K562 (cell line): ENCODE results near the gene PRSS27. TPM values are rescaled to one million over a fixed set of nuclear protein-coding genes. Genes with fewer than 3 reads are reported as not detected.

ENCODE experiments used
- ATAC-seq: fragments of 200-7000 bp; cut with Tn5 transposase; 3 replicates; pipeline ENCODE4 v1.9.1; 2020; ENCODE audit warnings: moderate library complexity
- BruUV-seq: library from RNA; stranded (reverse); fragments of 400-500 nt; replicated peaks from 2 replicates; lab custom pipeline; 2021; lab: Mats Ljungman, UMichigan
- CTCF ChIA-PET: fragments of 300-600 bp; formaldehyde crosslinking; extraction: SDS; loops from one replicate; lab custom pipeline; 2021; ENCODE audit warnings: low intra/inter-chr PET ratio; lab: Yijun Ruan, JAX
- POLR2A ChIA-PET: fragments of 300-600, 350-650 bp; sonication (Branson Sonifier 250); formaldehyde crosslinking; extraction: SDS; loops from one replicate; lab custom pipeline; 2021; ENCODE audit warnings: antibody characterized with exemption, inconsistent platforms; lab: Yijun Ruan, JAX
- DNase-seq, 4 experiments: peaks; one replicate each; pipeline versions ENCODE4 v3.0.0 to v3.0.0-alpha.2; 2011 to 2018; ENCODE audit warnings: low spot score in 3 of 4, mixed read lengths in 3 of 4; ENCODE audit errors: extremely low read depth in 1 of 4
- FAIRE-seq: peaks from 2 replicates; lab custom pipeline; 2011; peaks lifted over from hg19 to GRCh38; lab: Jason Lieb, UNC
- H2AFZ ChIP-seq: 2 replicates; pipeline ENCODE4 v1.6.0; 2011; ENCODE audit warnings: low read depth, low read length, control low read depth, inconsistent platforms
- H3K27ac ChIP-seq: fragments of 200-600 bp; 3 replicates; pipeline ENCODE4 v1.8.0; 2011; ENCODE audit warnings: low read depth, mild to moderate bottlenecking, control low read depth, inconsistent platforms, low read length, moderate library complexity, mixed read lengths; ENCODE audit errors: extremely low read depth
- H3K27me3 ChIP-seq, 2 experiments: fragments of 300-600 bp in 1 of 2; 2 replicates in 1 of 2; 3 replicates in 1 of 2; pipeline versions ENCODE4 v1.6.0 to v1.8.0; 2011; ENCODE audit warnings: inconsistent platforms in 2 of 2, low read length in 2 of 2, mild to moderate bottlenecking in 1 of 2, mixed read lengths in 1 of 2, moderate library complexity in 1 of 2; ENCODE audit not compliant: control insufficient read depth in 2 of 2, insufficient read depth in 2 of 2
- H3K36me3 ChIP-seq: fragments of 300-600 bp; 3 replicates; pipeline ENCODE4 v1.8.0; 2011; ENCODE audit warnings: mild to moderate bottlenecking, low read length, inconsistent platforms; ENCODE audit not compliant: control insufficient read depth, insufficient read depth
- H3K4me1 ChIP-seq, 2 experiments: fragments of 200-600 bp in 1 of 2; replicated peaks in 1 of 2; 2 replicates in 1 of 2; 3 replicates in 1 of 2; pipeline versions ENCODE4 v1.5.1 to v1.8.0; 2011; ENCODE audit warnings: inconsistent platforms in 2 of 2, low read length in 2 of 2, mild to moderate bottlenecking in 1 of 2, mixed read lengths in 1 of 2, moderate library complexity in 1 of 2; ENCODE audit not compliant: control insufficient read depth in 2 of 2, insufficient read depth in 2 of 2
- H3K4me2 ChIP-seq: 2 replicates; pipeline ENCODE4 v1.6.1; 2011; ENCODE audit warnings: low read length, control low read depth, inconsistent platforms, mixed read lengths; ENCODE audit not compliant: insufficient read depth
- H3K4me3 ChIP-seq: fragments of 200-600 bp; sonication (generic), shearing (Covaris generic); 2 replicates; pipeline ENCODE4 v1.5.1; 2016; ENCODE audit warnings: control low read depth, inconsistent platforms
- H3K79me2 ChIP-seq: fragments of 200-600 bp; 3 replicates; pipeline ENCODE4 v1.8.0; 2011; ENCODE audit warnings: low read length, inconsistent platforms; ENCODE audit not compliant: control insufficient read depth, insufficient read depth
- H3K9ac ChIP-seq, 2 experiments: 2 replicates each; pipeline versions ENCODE4 v1.6.0 to v1.6.1; 2011; ENCODE audit warnings: low read depth in 2 of 2, low read length in 2 of 2, control low read depth in 1 of 2, inconsistent platforms in 1 of 2, mild to moderate bottlenecking in 1 of 2, mixed read lengths in 1 of 2; ENCODE audit not compliant: insufficient read depth in 1 of 2
- H3K9me1 ChIP-seq: one replicate; pipeline ENCODE4 v1.6.0; 2011; ENCODE audit warnings: inconsistent platforms, mild to moderate bottlenecking, low read length, moderate library complexity; ENCODE audit not compliant: control insufficient read depth, insufficient read depth
- H3K9me3 ChIP-seq: replicated peaks from 2 replicates; pipeline ENCODE4 v1.5.1; 2011; ENCODE audit warnings: low read depth, low read length, inconsistent platforms; ENCODE audit not compliant: control insufficient read depth, insufficient read depth
- H4K20me1 ChIP-seq: replicated peaks from 2 replicates; pipeline ENCODE4 v1.6.1; 2011; ENCODE audit warnings: low read length, inconsistent platforms, mixed read lengths; ENCODE audit not compliant: control insufficient read depth, insufficient read depth
- TCF7L2 ChIP-seq: fragments of 150-350 bp; IDR thresholded peaks from 2 replicates; pipeline ENCODE4 v1.6.1; 2016; ENCODE audit warnings: low read depth, mild to moderate bottlenecking, low read length, moderate library complexity
- YY1 ChIP-seq, 3 experiments: IDR thresholded peaks; 2 replicates each; pipeline ENCODE4 v1.6.1; 2011; ENCODE audit warnings: low read length in 2 of 3, mild to moderate bottlenecking in 2 of 3, moderate library complexity in 2 of 3, borderline replicate concordance in 1 of 3, control low read depth in 1 of 3, low read depth in 1 of 3; ENCODE audit not compliant: insufficient read depth in 3 of 3, insufficient replicate concordance in 2 of 3, control insufficient read depth in 1 of 3, insufficient read length in 1 of 3; ENCODE audit errors: extremely low read depth in 1 of 3
- ZNF699 ChIP-seq: fragments of 250-450 bp; sonication (Bioruptor Pico); IDR thresholded peaks from 2 replicates; pipeline ENCODE4 v1.8.0; 2021; ENCODE audit warnings: mild to moderate bottlenecking, moderate library complexity; ENCODE audit not compliant: insufficient replicate concordance
- ZNF76 ChIP-seq: fragments of 250-450 bp; sonication (Bioruptor Pico); IDR thresholded peaks from 2 replicates; pipeline ENCODE4 v1.4.0; 2020; ENCODE audit warnings: mild to moderate bottlenecking, moderate library complexity, borderline replicate concordance
- WGBS: fragments of 100-300 bp; shearing (Covaris generic); methylation state at CpG from one replicate; pipeline ENCODE4 v1.1.6; 2016; ENCODE audit warnings: low coverage, mixed read lengths; ENCODE audit not compliant: insufficient coverage; ENCODE audit errors: missing lambda C conversion rate; 5-methylcytosine and 5-hydroxymethylcytosine counted together
- in situ Hi-C: fragments of 300-500 bp; cut with MboI; formaldehyde crosslinking; loops from 4 replicates; pipeline ENCODE4 v1.15.0; 2018; ENCODE audit warnings: inconsistent platforms, mixed read lengths
- intact Hi-C: fragments of 100-400 bp; cut with micrococcal nuclease; formaldehyde crosslinking; loops from 2 replicates; pipeline ENCODE4 v1.14.2; 2022
- polyA plus RNA-seq, 8 experiments: library from polyadenylated mRNA; depleted of rRNA in 4 of 8; stranded (reverse) in 5 of 8; unstranded in 3 of 8; fragments of >200 nt; fragmentation: Nextera tagmentation in 2 of 8; fragmentation: Illumina TruSeq in 1 of 8; extraction: Ambion mirVana in 2 of 8; extraction: Trizol in 1 of 8; gene quantifications; 2 replicates each; pipeline versions ENCODE4 v1.2.1 to v1.2.3, GENCODE V29; 2011 to 2014; ENCODE audit warnings: inconsistent platforms in 1 of 8, missing spikeins in 1 of 8
- total RNA-seq, 7 experiments: library from RNA; depleted of rRNA in 6 of 7; stranded (reverse); fragments of >200 nt in 6 of 7; fragmentation: Illumina TruSeq in 2 of 7; extraction: Trizol in 2 of 7; gene quantifications; 2 replicates each; pipeline versions ENCODE4 v1.2.1 to v1.2.3, GENCODE V29; 2011 to 2021; ENCODE audit warnings: low replicate concordance in 1 of 7
- TF ChIP-seq, protein P1 (sequence below): fragments of 450-650 bp; IDR thresholded peaks from 2 replicates; pipeline ENCODE4 v1.6.1; 2016; ENCODE audit warnings: borderline replicate concordance

PRSS27 gene
- total and polyA plus RNA-seq, 9 of the 15 experiments (the other 6 are each of a cell fraction or from before 2014, with no cell fraction given): 0.09 to 0.20 (median 0.17) TPM; not detected in 5

DNA sequence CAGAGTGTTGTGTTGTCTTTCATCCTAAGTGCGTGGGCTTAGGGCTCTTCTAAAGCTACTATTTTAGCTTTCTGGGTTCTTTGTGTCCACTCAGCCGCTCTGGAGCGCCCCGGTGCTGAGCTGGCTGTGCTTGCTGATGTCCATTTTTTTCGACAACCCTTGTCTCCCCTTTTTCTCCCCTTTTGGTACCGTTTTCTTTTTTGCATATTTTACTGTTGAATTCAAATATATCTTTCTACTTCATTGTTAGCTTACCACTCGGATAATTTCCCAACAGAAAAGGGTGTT lies 33.7 kb upstream of the PRSS27 start:
- BruUV-seq: no TSS peak

More for the DNA sequence above, 33.7 kb upstream of the PRSS27 start:
- peak overlapping the region; percentile 84 for H3K4me2 ChIP-seq
- FAIRE-seq (no peak), DNase-seq (peak in 1 of 4 experiments; percentile 47)
- in situ Hi-C loops: no loop called here
- TF ChIP-seq ZNF699 (CRISPR knock-in tag) (no peak), TCF7L2 (no peak), ZNF76 (CRISPR knock-in tag) (no peak), YY1 (IDR thresholded peaks at IDR 0.05; ENCODE audit: borderline replicate concordance in 1 of 3, control insufficient read depth in 1 of 3, extremely low read depth in 1 of 3, insufficient read depth in 3 of 3, insufficient read length in 1 of 3, insufficient replicate concordance in 2 of 3, low read depth in 1 of 3, low read length in 2 of 3) (peak in 1 of 3 experiments; percentile 38)
- TF ChIP-seq, protein P1, sequence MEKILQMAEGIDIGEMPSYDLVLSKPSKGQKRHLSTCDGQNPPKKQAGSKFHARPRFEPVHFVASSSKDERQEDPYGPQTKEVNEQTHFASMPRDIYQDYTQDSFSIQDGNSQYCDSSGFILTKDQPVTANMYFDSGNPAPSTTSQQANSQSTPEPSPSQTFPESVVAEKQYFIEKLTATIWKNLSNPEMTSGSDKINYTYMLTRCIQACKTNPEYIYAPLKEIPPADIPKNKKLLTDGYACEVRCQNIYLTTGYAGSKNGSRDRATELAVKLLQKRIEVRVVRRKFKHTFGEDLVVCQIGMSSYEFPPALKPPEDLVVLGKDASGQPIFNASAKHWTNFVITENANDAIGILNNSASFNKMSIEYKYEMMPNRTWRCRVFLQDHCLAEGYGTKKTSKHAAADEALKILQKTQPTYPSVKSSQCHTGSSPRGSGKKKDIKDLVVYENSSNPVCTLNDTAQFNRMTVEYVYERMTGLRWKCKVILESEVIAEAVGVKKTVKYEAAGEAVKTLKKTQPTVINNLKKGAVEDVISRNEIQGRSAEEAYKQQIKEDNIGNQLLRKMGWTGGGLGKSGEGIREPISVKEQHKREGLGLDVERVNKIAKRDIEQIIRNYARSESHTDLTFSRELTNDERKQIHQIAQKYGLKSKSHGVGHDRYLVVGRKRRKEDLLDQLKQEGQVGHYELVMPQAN: 0 out of 2 replicates have a peak, but pooled peaks have one; percentile 1
- TF ChIP-seq, all 486 proteins: peak for 2
- no peaks in the 10 kb centered on the region for H3K9me1 ChIP-seq
- peak overlapping the region; percentile 79 for H3K4me3 ChIP-seq
- H3K79me2 ChIP-seq: peaks cover 77% of the 10 kb centered on the region
- no peak for ATAC-seq
- no peak overlapping the region for H2AFZ ChIP-seq
- CTCF ChIA-PET: interaction anchor here (0.6 kb wide), 1 partner anchor 23 kb away, joined by 4 read pairs; the partner anchor contains the start of gene ELOB
- peaks cover 30% of the 10 kb centered on the region; the same call in 1 of the 2 replicates for H4K20me1 ChIP-seq
- POLR2A ChIA-PET: interaction anchor here (0.8 to 5.6 kb wide), 13 partner anchors 8 to 168 kb away, joined by 3 to 96 read pairs (median 6); partner anchors contain the start of gene ELOB
- H3K27me3 ChIP-seq: no peaks in the 10 kb centered on the region
- WGBS: 0% methylated on average over 7 of the region's 7 CpGs
- peaks cover 21 to 25% of the 10 kb centered on the region in 2 experiments for H3K4me1 ChIP-seq
- H3K36me3 ChIP-seq: peaks cover 64% of the 10 kb centered on the region
- peak overlapping the region; percentile 94 to 100 for H3K9ac ChIP-seq
- intact Hi-C loops: no loop called here
- peak overlapping the region; percentile 100 for H3K27ac ChIP-seq
- H3K9me3 ChIP-seq: no peaks in the 10 kb centered on the region
